Measurements from ENCODE around the gene SGPL1.
"Not testable (repeated sequence)": the region's sequence is repeated elsewhere in the genome, so short reads cannot be mapped to it uniquely, and the experiment has no call there.

SGPL1 gene

DNA sequence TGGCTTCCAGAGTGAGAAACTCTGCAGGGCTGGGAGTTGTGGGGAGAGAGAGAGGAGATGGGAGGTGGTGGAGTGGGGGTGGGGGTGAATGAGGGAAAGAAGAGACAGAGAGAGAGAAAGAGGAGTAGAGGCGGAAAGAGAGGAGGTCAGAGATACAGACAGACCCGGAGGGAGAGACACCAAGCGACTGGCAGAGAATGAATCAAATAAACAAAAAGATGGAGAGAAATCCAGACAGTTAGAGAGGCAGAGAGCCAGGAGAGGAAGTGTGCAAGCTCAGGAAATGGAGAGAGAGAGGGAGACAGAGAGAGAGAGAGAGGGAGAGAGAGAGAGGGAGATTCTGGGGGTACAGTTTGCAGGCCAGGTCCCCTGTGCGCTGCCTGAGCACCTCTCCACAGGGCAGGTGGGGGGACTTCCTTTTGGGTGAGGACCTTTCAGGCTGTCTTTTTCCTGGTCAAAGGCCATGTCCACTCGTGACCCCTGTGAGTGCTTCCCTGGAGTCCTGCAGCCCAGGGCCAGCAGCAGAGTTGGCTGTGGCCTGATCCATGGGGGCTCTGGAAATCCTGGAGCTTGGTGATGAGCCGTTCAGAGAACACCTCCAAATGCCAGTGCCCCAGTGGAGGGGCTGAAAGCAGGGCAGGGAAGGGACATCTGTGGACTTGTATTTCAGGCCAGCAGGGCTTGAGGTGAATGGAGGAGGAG is 97.6 kb downstream of the SGPL1 start:
- H3K4me3 Mint-ChIP-seq: no peak overlapping the region
- no peak for DNase-seq (ENCODE audit: low spot score in 2 of 2)
- no peaks in the 10 kb centered on the region for H3K36me3 Mint-ChIP-seq (ENCODE audit: insufficient read depth)
- H3K27ac Mint-ChIP-seq (ENCODE audit: low read depth): no peak overlapping the region
- H3K4me1 Mint-ChIP-seq: no peaks in the 10 kb centered on the region
- peaks cover 49% of the 10 kb centered on the region for H3K27me3 Mint-ChIP-seq
- H3K9me3 Mint-ChIP-seq: no peaks in the 10 kb centered on the region
- no peak for ATAC-seq (replicated peaks; ENCODE audit: extremely low read depth, poor library complexity, severe bottlenecking)

- no peak overlapping the region for H3K4me3 Mint-ChIP-seq
- no peak overlapping the region for H3K27ac Mint-ChIP-seq (ENCODE audit: low read depth)
- H3K9me3 Mint-ChIP-seq: no peaks in the 10 kb centered on the region
- ATAC-seq (replicated peaks; ENCODE audit: extremely low read depth, poor library complexity, severe bottlenecking) (no peak), DNase-seq (ENCODE audit: low spot score in 2 of 2) (no peak)
- H3K27me3 Mint-ChIP-seq: peaks cover 49% of the 10 kb centered on the region
- H3K4me1 Mint-ChIP-seq: no peaks in the 10 kb centered on the region
- no peaks in the 10 kb centered on the region for H3K36me3 Mint-ChIP-seq (ENCODE audit: insufficient read depth)
These were observed 98.1 kb downstream of the SGPL1 start for GRCh38 chr10:70913893-70914240.

GRCh38 chr10:70914316-70914864 is 98.6 kb downstream of the SGPL1 start:
- Mint-ChIP-seq H3K27ac (ENCODE audit: low read depth) (no peak overlapping the region), H3K27me3 (peaks cover 53% of the 10 kb centered on the region), H3K9me3 (no peaks in the 10 kb centered on the region), H3K4me3 (no peak overlapping the region), H3K4me1 (no peaks in the 10 kb centered on the region), H3K36me3 (ENCODE audit: insufficient read depth) (no peaks in the 10 kb centered on the region)
- ATAC-seq (replicated peaks; ENCODE audit: extremely low read depth, poor library complexity, severe bottlenecking) (no peak), DNase-seq (ENCODE audit: low spot score in 2 of 2) (no peak)

DNA sequence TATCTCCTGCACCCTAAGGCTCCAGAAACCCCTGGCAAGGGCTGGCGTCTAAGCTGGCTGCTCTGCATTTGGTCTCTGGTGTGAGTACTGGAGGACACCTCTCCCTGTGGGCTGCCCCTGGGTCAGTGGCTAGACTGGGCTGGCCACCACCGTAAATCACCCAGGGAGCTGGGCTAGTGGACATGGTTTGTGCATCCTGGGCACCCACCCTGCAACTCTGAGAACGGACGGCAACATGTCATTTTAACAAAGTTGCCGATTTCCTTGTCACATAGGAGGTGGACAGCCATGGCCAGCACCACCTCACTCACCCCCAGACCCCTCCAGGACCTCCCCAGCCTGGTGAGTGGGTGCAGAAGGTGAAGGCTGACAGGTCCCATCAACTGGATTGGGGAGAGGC is 99.5 kb downstream of the SGPL1 start:
- H3K4me3 Mint-ChIP-seq: no peak overlapping the region
- no peaks in the 10 kb centered on the region for H3K4me1 Mint-ChIP-seq
- DNase-seq (ENCODE audit: low spot score in 2 of 2): no peak
- H3K36me3 Mint-ChIP-seq (ENCODE audit: insufficient read depth): no peaks in the 10 kb centered on the region
- no peaks in the 10 kb centered on the region for H3K9me3 Mint-ChIP-seq
- no peak overlapping the region for H3K27ac Mint-ChIP-seq (ENCODE audit: low read depth)
- ATAC-seq (replicated peaks; ENCODE audit: extremely low read depth, poor library complexity, severe bottlenecking): no peak
- H3K27me3 Mint-ChIP-seq: peaks cover 58% of the 10 kb centered on the region

GRCh38 chr10:70915806-70916205 is 100.1 kb downstream of the SGPL1 start:
- H3K4me3 Mint-ChIP-seq: no peak overlapping the region
- H3K4me1 Mint-ChIP-seq: no peaks in the 10 kb centered on the region
- no peak for DNase-seq (ENCODE audit: low spot score in 2 of 2)
- no peak overlapping the region for H3K27ac Mint-ChIP-seq (ENCODE audit: low read depth)
- H3K9me3 Mint-ChIP-seq: no peaks in the 10 kb centered on the region
- H3K27me3 Mint-ChIP-seq: peaks cover 58% of the 10 kb centered on the region
- H3K36me3 Mint-ChIP-seq (ENCODE audit: insufficient read depth): no peaks in the 10 kb centered on the region
- ATAC-seq (replicated peaks; ENCODE audit: extremely low read depth, poor library complexity, severe bottlenecking): no peak

- no peak overlapping the region for H3K27ac Mint-ChIP-seq (ENCODE audit: low read depth)
- DNase-seq (ENCODE audit: low spot score in 2 of 2) (no peak), ATAC-seq (replicated peaks; ENCODE audit: extremely low read depth, poor library complexity, severe bottlenecking) (no peak)
- peaks cover 58% of the 10 kb centered on the region for H3K27me3 Mint-ChIP-seq
- no peaks in the 10 kb centered on the region for H3K36me3 Mint-ChIP-seq (ENCODE audit: insufficient read depth)
- H3K9me3 Mint-ChIP-seq: no peaks in the 10 kb centered on the region
- no peaks in the 10 kb centered on the region for H3K4me1 Mint-ChIP-seq
- H3K4me3 Mint-ChIP-seq: no peak overlapping the region
These were observed 100.5 kb downstream of the SGPL1 start for GRCh38 chr10:70916241-70916640.

DNA sequence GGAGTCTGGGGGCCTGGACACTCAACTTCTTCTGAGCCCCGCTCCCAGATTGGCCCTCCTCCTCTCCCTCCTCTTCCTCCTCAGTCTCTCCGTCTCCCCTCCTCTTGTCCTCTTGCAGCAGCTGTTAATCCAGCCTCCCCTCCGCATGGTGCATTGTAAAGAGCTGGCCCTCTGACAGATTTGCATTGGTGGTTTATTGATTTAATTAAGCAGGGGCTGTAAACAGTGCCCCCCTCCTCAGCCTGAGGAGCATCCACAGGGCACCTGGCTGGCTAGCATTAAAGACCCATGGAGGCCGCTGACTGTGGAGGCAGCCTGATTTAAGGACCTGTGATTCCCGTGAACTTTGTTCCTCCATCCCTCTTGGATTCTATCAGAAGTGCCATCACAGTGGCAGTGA is 101.5 kb downstream of the SGPL1 start:
- H3K36me3 Mint-ChIP-seq (ENCODE audit: insufficient read depth): no peaks in the 10 kb centered on the region
- no peaks in the 10 kb centered on the region for H3K4me1 Mint-ChIP-seq
- DNase-seq (ENCODE audit: low spot score in 2 of 2) (no peak), ATAC-seq (replicated peaks; ENCODE audit: extremely low read depth, poor library complexity, severe bottlenecking) (no peak)
- no peaks in the 10 kb centered on the region for H3K9me3 Mint-ChIP-seq
- peaks cover 64% of the 10 kb centered on the region for H3K27me3 Mint-ChIP-seq
- no peak overlapping the region for H3K4me3 Mint-ChIP-seq
- no peak overlapping the region for H3K27ac Mint-ChIP-seq (ENCODE audit: low read depth)

- no peaks in the 10 kb centered on the region for H3K4me1 Mint-ChIP-seq
- H3K9me3 Mint-ChIP-seq: no peaks in the 10 kb centered on the region
- H3K36me3 Mint-ChIP-seq (ENCODE audit: insufficient read depth): no peaks in the 10 kb centered on the region
- H3K4me3 Mint-ChIP-seq: no peak overlapping the region
- no peak for DNase-seq (ENCODE audit: low spot score in 2 of 2)
- peaks cover 62% of the 10 kb centered on the region for H3K27me3 Mint-ChIP-seq
- H3K27ac Mint-ChIP-seq (ENCODE audit: low read depth): no peak overlapping the region
- ATAC-seq (replicated peaks; ENCODE audit: extremely low read depth, poor library complexity, severe bottlenecking): no peak
These were observed 101.9 kb downstream of the SGPL1 start for GRCh38 chr10:70917635-70918034.

DNA sequence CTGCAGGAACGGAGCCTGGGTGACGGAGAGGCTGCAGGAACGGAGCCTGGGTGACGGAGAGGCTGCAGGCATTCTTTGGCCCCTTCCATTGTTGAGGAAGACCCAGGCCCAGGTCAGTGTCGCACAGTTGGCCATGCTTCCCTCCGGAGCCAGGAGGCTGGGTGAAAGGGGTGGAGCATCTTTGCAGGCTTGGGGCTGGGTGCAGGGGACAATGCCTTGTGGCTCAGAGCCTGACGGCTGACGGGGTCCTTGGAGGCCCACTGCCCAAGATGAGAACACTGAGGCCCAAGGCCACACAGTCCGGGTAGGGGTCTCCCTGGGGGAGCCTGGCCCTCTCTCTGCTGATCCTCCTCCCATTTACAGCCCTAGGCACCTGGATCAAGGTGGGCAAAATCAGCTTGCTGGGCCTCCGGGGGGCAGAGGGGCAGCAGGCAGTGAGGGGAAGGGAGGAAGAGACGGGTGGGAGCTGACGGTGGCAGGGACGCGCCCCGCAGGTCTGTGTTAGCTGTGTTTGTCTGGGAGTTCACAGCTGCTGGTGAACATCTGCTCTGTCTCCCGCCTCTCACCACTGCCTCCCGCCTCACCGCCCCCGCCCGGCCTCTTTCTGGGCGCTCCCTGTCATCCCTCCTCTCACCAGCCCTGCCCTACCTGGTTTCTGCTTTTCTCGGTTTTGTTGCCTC is 103.2 kb downstream of the SGPL1 start:
- Mint-ChIP-seq H3K9me3 (no peaks in the 10 kb centered on the region), H3K4me3 (no peak overlapping the region), H3K27ac (ENCODE audit: low read depth) (no peak overlapping the region), H3K4me1 (no peaks in the 10 kb centered on the region), H3K36me3 (ENCODE audit: insufficient read depth) (no peaks in the 10 kb centered on the region), H3K27me3 (peaks cover 58% of the 10 kb centered on the region)
- ATAC-seq (replicated peaks; ENCODE audit: extremely low read depth, poor library complexity, severe bottlenecking) (no peak), DNase-seq (ENCODE audit: low spot score in 2 of 2) (no peak)

DNA sequence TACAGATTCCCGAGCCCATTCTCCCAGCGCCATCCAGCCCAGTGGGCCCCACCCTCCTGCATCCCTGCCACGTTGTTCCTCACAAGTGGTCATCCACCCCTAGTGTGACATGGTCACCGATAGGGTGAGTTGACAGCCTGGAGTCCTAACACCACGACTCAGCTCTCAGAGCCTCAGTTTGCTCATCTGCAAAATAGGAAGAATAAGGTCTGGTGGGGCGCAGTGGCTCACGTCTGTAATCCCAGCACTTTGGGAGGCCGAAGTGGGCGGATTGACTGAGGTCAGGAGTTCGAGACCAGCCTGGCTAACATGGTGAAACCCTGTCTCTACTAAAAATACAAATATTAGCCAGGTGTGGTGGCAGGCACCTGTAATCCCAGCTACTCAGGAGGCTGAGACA is 104.2 kb downstream of the SGPL1 start:
- not testable (repeated sequence) for H3K4me3 Mint-ChIP-seq; H3K36me3 Mint-ChIP-seq (ENCODE audit: insufficient read depth); H3K9me3 Mint-ChIP-seq; H3K27ac Mint-ChIP-seq (ENCODE audit: low read depth); ATAC-seq (replicated peaks; ENCODE audit: extremely low read depth, poor library complexity, severe bottlenecking); DNase-seq (ENCODE audit: low spot score in 2 of 2); H3K4me1 Mint-ChIP-seq
- peaks cover 51% of the 10 kb centered on the region for H3K27me3 Mint-ChIP-seq

DNA sequence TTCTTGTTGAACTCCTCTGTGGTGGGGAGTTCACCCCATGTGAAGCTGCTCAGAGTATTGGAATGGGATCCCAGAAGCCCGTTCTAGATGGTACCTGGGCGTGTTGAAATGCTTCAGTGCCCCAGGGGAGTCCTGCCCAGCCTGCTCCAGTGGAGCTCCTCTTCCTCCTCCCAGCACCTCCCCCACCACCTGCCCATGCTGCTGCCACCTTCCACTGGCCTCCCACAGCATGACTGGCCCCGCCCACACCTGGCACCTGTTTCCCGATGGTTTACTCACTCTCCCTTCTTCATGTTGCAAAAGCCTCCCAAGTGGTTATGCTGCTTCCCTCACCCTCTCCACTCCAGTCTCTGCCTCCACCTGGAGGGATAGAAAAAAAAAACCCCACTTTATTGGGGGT is 104.8 kb downstream of the SGPL1 start:
- DNase-seq (ENCODE audit: low spot score in 2 of 2): no peak

DNA sequence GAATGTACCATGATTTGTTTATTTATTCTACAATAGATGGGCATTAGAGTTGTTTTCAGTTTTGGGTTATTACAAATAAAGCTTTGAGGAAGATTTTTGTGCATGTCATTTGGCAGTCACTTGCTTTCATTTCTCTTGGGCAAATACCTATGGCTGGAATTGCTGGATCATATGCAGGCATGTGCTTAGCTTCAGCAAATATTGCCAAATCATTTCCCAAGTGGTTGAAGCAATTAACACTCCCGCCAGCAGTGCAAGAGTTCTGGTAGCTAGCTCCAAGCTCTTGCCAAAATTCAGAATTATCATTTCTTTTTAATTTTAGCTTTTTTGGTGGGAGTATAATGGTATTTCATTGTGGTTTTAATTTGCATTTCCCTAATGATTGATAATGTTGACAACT is 105.5 kb downstream of the SGPL1 start:
- H3K4me1 Mint-ChIP-seq: peaks cover 7% of the 10 kb centered on the region
- H3K27me3 Mint-ChIP-seq: peaks cover 44% of the 10 kb centered on the region
- ATAC-seq (replicated peaks; ENCODE audit: extremely low read depth, poor library complexity, severe bottlenecking) (no peak), DNase-seq (ENCODE audit: low spot score in 2 of 2) (no peak)
- H3K9me3 Mint-ChIP-seq: no peaks in the 10 kb centered on the region
- no peaks in the 10 kb centered on the region for H3K36me3 Mint-ChIP-seq (ENCODE audit: insufficient read depth)
- H3K27ac Mint-ChIP-seq (ENCODE audit: low read depth): no peak overlapping the region
- H3K4me3 Mint-ChIP-seq: no peak overlapping the region

More for the DNA sequence above, 104.8 kb downstream of the SGPL1 start:
- Mint-ChIP-seq H3K36me3 (ENCODE audit: insufficient read depth) (no peaks in the 10 kb centered on the region), H3K4me1 (peaks cover 6% of the 10 kb centered on the region), H3K27me3 (peaks cover 51% of the 10 kb centered on the region), H3K4me3 (no peak overlapping the region), H3K9me3 (no peaks in the 10 kb centered on the region), H3K27ac (ENCODE audit: low read depth) (no peak overlapping the region)
- ATAC-seq (replicated peaks; ENCODE audit: extremely low read depth, poor library complexity, severe bottlenecking): no peak

DNA sequence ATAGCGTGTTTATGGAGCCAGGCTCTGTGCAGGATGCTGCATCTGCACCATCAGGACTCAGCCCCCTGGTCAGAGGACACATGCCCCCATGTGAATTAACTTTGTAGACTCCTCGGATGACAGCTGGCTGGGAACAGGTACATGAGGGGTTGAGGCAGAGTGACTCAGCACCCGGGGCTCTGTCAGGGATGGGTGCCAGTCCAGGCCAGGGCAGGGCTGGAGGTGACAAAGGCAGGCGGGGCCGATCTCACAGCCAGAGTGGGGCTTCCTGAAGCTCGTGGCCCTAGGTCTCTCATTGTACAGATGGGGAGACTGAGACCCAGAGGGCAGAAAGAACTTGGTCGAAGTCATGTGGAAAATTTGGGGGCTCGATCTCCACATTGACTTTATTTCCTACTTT is 107.9 kb downstream of the SGPL1 start:
- H3K4me3 Mint-ChIP-seq: no peak overlapping the region
- peaks cover 7% of the 10 kb centered on the region for H3K4me1 Mint-ChIP-seq
- H3K27me3 Mint-ChIP-seq: peaks cover 30% of the 10 kb centered on the region
- H3K27ac Mint-ChIP-seq (ENCODE audit: low read depth): no peak overlapping the region
- ATAC-seq (replicated peaks; ENCODE audit: extremely low read depth, poor library complexity, severe bottlenecking): no peak
- no peaks in the 10 kb centered on the region for H3K36me3 Mint-ChIP-seq (ENCODE audit: insufficient read depth)
- H3K9me3 Mint-ChIP-seq: no peaks in the 10 kb centered on the region
- no peak for DNase-seq (ENCODE audit: low spot score in 2 of 2)

Measured in central memory CD8-positive, alpha-beta T cell (primary cell).